ENCODE measurements around the gene PAPOLG. TPM values are rescaled to one million over a fixed set of nuclear protein-coding genes. Genes with fewer than 3 reads are reported as not detected.

PAPOLG gene
- total RNA-seq, 2 donors from 2014 or later = 23.2 to 34.1 TPM

GRCh38 chr2:60806595-60806987 is 50.5 kb downstream of the PAPOLG start:
- H3K27me3 Mint-ChIP-seq (ENCODE audit: insufficient read depth) = no peaks in the 10 kb centered on the region
- no peak overlapping the region for H3K4me3 Mint-ChIP-seq
- no peaks in the 10 kb centered on the region for H3K27me3 ChIP-seq (ENCODE audit: control insufficient read depth, insufficient read depth, low read length, poor library complexity, severe bottlenecking)
- H3K9me3 ChIP-seq (ENCODE audit: control insufficient read depth, low read length) = no peaks in the 10 kb centered on the region
- 70 to 87% methylated on average over 3 to 7 of the region's 7 CpGs for WGBS, 2 experiments (ENCODE audit: insufficient coverage in 1 of 2, insufficient read length in 1 of 2)
- no peak overlapping the region for H3K4me3 ChIP-seq (ENCODE audit: low read length)
- DNase-seq = no peak
- peaks cover 13% of the 10 kb centered on the region for H3K4me1 Mint-ChIP-seq
- H3K4me1 ChIP-seq (ENCODE audit: control insufficient read depth, insufficient read depth, low read length) = no peaks in the 10 kb centered on the region
- no peak overlapping the region for H3K9ac ChIP-seq (ENCODE audit: extremely low read depth, low read length, poor library complexity, severe bottlenecking)
- no peak overlapping the region for H3K27ac Mint-ChIP-seq
- H3K36me3 Mint-ChIP-seq (ENCODE audit: low read depth) = peaks cover 6% of the 10 kb centered on the region
- no peak overlapping the region for H3K27ac ChIP-seq (ENCODE audit: low read depth, low read length)
- H3K36me3 ChIP-seq (ENCODE audit: control insufficient read depth, insufficient read depth, low read length) = peaks cover 11% of the 10 kb centered on the region
- no peaks in the 10 kb centered on the region for H3K9me3 Mint-ChIP-seq
- TF ChIP-seq CTCF (conservative IDR thresholded peaks at IDR 0.05) = no peak

- no peak for TF ChIP-seq CTCF (conservative IDR thresholded peaks at IDR 0.05)
- H3K27ac Mint-ChIP-seq = no peak overlapping the region
- H3K36me3 ChIP-seq (ENCODE audit: control insufficient read depth, insufficient read depth, low read length) = peaks cover 8% of the 10 kb centered on the region
- DNase-seq = no peak
- no peak overlapping the region for H3K4me3 Mint-ChIP-seq
- H3K27ac ChIP-seq (ENCODE audit: low read depth, low read length) = no peak overlapping the region
- no peaks in the 10 kb centered on the region for H3K9me3 ChIP-seq (ENCODE audit: control insufficient read depth, low read length)
- no peaks in the 10 kb centered on the region for H3K27me3 ChIP-seq (ENCODE audit: control insufficient read depth, insufficient read depth, low read length, poor library complexity, severe bottlenecking)
- H3K27me3 Mint-ChIP-seq (ENCODE audit: insufficient read depth) = no peaks in the 10 kb centered on the region
- H3K9me3 Mint-ChIP-seq = no peaks in the 10 kb centered on the region
- H3K9ac ChIP-seq (ENCODE audit: extremely low read depth, low read length, poor library complexity, severe bottlenecking) = no peak overlapping the region
- 67 to 70% methylated on average over 4 to 6 of the region's 6 CpGs for WGBS, 2 experiments (ENCODE audit: insufficient coverage in 1 of 2, insufficient read length in 1 of 2)
- H3K4me3 ChIP-seq (ENCODE audit: low read length) = no peak overlapping the region
- peaks cover 4% of the 10 kb centered on the region for H3K36me3 Mint-ChIP-seq (ENCODE audit: low read depth)
- H3K4me1 Mint-ChIP-seq = peaks cover 15% of the 10 kb centered on the region
- H3K4me1 ChIP-seq (ENCODE audit: control insufficient read depth, insufficient read depth, low read length) = no peaks in the 10 kb centered on the region
Measured at GRCh38 chr2:60806988-60807681, 51.1 kb downstream of the PAPOLG start.

- Histone ChIP-seq H3K4me1 (ENCODE audit: control insufficient read depth, insufficient read depth, low read length) (no peaks in the 10 kb centered on the region), H3K36me3 (ENCODE audit: control insufficient read depth, insufficient read depth, low read length) (peaks cover 3% of the 10 kb centered on the region), H3K4me3 (ENCODE audit: low read length) (no peak overlapping the region), H3K9ac (ENCODE audit: extremely low read depth, low read length, poor library complexity, severe bottlenecking) (no peak overlapping the region), H3K27me3 (ENCODE audit: control insufficient read depth, insufficient read depth, low read length, poor library complexity, severe bottlenecking) (no peaks in the 10 kb centered on the region), H3K9me3 (ENCODE audit: control insufficient read depth, low read length) (no peaks in the 10 kb centered on the region), H3K27ac (ENCODE audit: low read depth, low read length) (no peak overlapping the region)
- TF ChIP-seq CTCF (conservative IDR thresholded peaks at IDR 0.05) = no peak
- H3K36me3 Mint-ChIP-seq (ENCODE audit: low read depth) = peaks cover 4% of the 10 kb centered on the region
- 94 to 97% methylated on average over 9 to 16 of the region's 16 CpGs for WGBS, 2 experiments (ENCODE audit: insufficient coverage in 1 of 2, insufficient read length in 1 of 2)
- peak; percentile 67 for DNase-seq
- peaks cover 2% of the 10 kb centered on the region for H3K27me3 Mint-ChIP-seq (ENCODE audit: insufficient read depth)
- H3K27ac Mint-ChIP-seq = no peak overlapping the region
- H3K4me3 Mint-ChIP-seq = no peak overlapping the region
- H3K4me1 Mint-ChIP-seq = peaks cover 19% of the 10 kb centered on the region
- H3K9me3 Mint-ChIP-seq = no peaks in the 10 kb centered on the region
Measured at GRCh38 chr2:60808330-60808801, 52.3 kb downstream of the PAPOLG start.
